ENCODE data around the gene IRAK3. TPM values are rescaled to one million over a fixed set of nuclear protein-coding genes. Genes with fewer than 3 reads are reported as not detected.

The IRAK3 gene
- total RNA-seq, 4 donors from 2014 or later = 62.3 to 136 (median 76.2) TPM

- no peak for TF ChIP-seq CTCF (IDR thresholded peaks at IDR 0.05)
- DNase-seq (ENCODE audit: low spot score) (no peak), ATAC-seq (ENCODE audit: low FRiP score) (no peak)
These were observed 55.4 kb downstream of the IRAK3 start for GRCh38 chr12:66244446-66244845.

GRCh38 chr12:66247741-66248140 is 58.7 kb downstream of the IRAK3 start:
- no peak for TF ChIP-seq CTCF (IDR thresholded peaks at IDR 0.05)
- ATAC-seq (ENCODE audit: low FRiP score) (no peak), DNase-seq (ENCODE audit: low spot score) (no peak)

GRCh38 chr12:66251049-66251448 is 62.0 kb downstream of the IRAK3 start:
- TF ChIP-seq CTCF (IDR thresholded peaks at IDR 0.05) = no peak
- ATAC-seq (ENCODE audit: low FRiP score) = no peak

GRCh38 chr12:66252771-66253170 is 63.8 kb downstream of the IRAK3 start:
- DNase-seq (ENCODE audit: low spot score) (no peak), ATAC-seq (ENCODE audit: low FRiP score) (no peak)
- TF ChIP-seq CTCF (IDR thresholded peaks at IDR 0.05) = no peak

More at GRCh38 chr12:66251049-66251448, 62.0 kb downstream of the IRAK3 start:
- DNase-seq (ENCODE audit: low spot score) = no peak

- DNase-seq (ENCODE audit: low spot score) = no peak
- no peak for TF ChIP-seq CTCF (IDR thresholded peaks at IDR 0.05)
- ATAC-seq (ENCODE audit: low FRiP score) = no peak
These were observed 66.7 kb downstream of the IRAK3 start for GRCh38 chr12:66255737-66256136.

GRCh38 chr12:66258011-66258410 is 69.0 kb downstream of the IRAK3 start:
- no peak for ATAC-seq (ENCODE audit: low FRiP score)
- TF ChIP-seq CTCF (IDR thresholded peaks at IDR 0.05) = no peak
- DNase-seq (ENCODE audit: low spot score) = no peak

GRCh38 chr12:66262737-66263136 is 73.7 kb downstream of the IRAK3 start:
- no peak for TF ChIP-seq CTCF (IDR thresholded peaks at IDR 0.05)
- no peak for ATAC-seq (ENCODE audit: low FRiP score)

More at GRCh38 chr12:66262737-66263136, 73.7 kb downstream of the IRAK3 start:
- DNase-seq (ENCODE audit: low spot score) = no peak
